GM13976 (cell line): ENCODE results near the gene GSTK1.

ENCODE experiments used
- DNase-seq: peaks from one replicate; pipeline ENCODE4 v3.0.0; 2012; ENCODE audit warnings: low spot score
- CTCF ChIP-seq: IDR thresholded peaks from 2 replicates; pipeline ENCODE4 v1.5.1; 2012; ENCODE audit warnings: borderline replicate concordance, mild to moderate bottlenecking; ENCODE audit not compliant: insufficient read depth; ENCODE audit errors: extremely low read depth, missing control alignments, control extremely low read depth
- in situ Hi-C: fragments of 300-500 bp; cut with MboI; formaldehyde crosslinking; loops from one replicate; pipeline ENCODE4 v1.12.0; 2022; ENCODE audit warnings: low sequenced_read_pairs, mixed read lengths, inconsistent platforms; ENCODE audit not compliant: unreplicated experiment

Gene GSTK1

GRCh38 chr7:143221286-143221685, 42.0 kb upstream of the GSTK1 start:
- no peak for TF ChIP-seq CTCF
- DNase-seq = no peak
- in situ Hi-C loops = loop anchor here (25.0 kb wide), 1 partner anchor 584 kb away; no protein-coding TSS in a partner anchor

GRCh38 chr7:143221737-143222136, 41.5 kb upstream of the GSTK1 start, which contains the start of gene TAS2R40:
TSS of gene TAS2R40 (plus strand) at chr7:143222037. CDS start at chr7:143222079, 42 bp downstream.
- no peak for TF ChIP-seq CTCF
- in situ Hi-C loops = loop anchor here (25.0 kb wide), 1 partner anchor 584 kb away; no protein-coding TSS in a partner anchor
- no peak for DNase-seq

- TF ChIP-seq CTCF = no peak
- DNase-seq = no peak
- in situ Hi-C loops = loop anchor here (25.0 kb wide), 1 partner anchor 585 kb away; no protein-coding TSS in a partner anchor
These were observed 40.5 kb upstream of the GSTK1 start for GRCh38 chr7:143222782-143223181.

DNA sequence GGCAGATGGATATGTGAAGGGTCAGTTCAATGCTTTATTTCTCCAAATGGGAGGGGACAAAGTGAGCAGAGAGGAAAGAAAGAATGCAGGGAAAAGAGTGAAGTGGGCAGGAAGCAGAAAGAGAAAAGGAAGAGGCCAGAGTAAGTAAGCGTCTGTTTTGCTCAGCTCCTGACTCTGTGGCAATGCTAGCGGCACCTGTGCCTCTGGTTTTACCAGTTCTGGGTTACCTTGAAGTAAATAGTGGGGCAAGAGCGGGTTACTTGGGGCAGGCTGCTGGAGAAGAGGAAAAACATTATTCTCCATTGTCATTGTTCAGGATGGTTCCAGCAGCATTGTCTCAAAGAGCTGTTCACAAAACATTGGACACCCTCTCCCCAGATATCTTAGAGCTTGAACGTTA, 39.5 kb upstream of the GSTK1 start:
- TF ChIP-seq CTCF = no peak
- no peak for DNase-seq
- in situ Hi-C loops = loop anchor here (25.0 kb wide), 1 partner anchor 586 kb away; no protein-coding TSS in a partner anchor

DNA sequence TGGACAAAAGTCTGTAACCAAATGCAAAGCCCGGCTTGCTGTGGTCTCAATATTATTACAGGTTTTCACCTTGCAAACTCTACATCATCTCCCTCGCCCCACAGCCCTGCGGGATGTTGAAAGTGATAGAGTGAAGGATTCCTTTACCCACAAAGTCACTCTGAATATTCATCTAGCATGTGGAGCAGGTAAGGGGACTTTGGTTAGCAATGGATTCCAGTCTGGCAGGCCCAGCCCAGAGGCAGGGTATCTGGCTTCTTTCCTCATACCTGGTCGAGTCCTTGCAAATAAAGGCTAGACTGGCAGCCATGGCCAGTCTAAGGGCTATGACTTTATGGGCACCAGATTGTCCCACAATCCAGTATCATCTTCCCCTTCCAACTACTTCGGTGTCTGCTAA, 38.2 kb upstream of the GSTK1 start:
- in situ Hi-C loops = loop anchor here (25.0 kb wide), 1 partner anchor 187 kb away; the partner anchor contains the start of gene EPHA1
- no peak for DNase-seq
- no peak for TF ChIP-seq CTCF

- in situ Hi-C loops = loop anchor here (25.0 kb wide), 1 partner anchor 184 kb away; the partner anchor contains the start of gene EPHA1
- DNase-seq = no peak
- no peak for TF ChIP-seq CTCF
These were observed 35.4 kb upstream of the GSTK1 start for GRCh38 chr7:143227806-143228205.

DNA sequence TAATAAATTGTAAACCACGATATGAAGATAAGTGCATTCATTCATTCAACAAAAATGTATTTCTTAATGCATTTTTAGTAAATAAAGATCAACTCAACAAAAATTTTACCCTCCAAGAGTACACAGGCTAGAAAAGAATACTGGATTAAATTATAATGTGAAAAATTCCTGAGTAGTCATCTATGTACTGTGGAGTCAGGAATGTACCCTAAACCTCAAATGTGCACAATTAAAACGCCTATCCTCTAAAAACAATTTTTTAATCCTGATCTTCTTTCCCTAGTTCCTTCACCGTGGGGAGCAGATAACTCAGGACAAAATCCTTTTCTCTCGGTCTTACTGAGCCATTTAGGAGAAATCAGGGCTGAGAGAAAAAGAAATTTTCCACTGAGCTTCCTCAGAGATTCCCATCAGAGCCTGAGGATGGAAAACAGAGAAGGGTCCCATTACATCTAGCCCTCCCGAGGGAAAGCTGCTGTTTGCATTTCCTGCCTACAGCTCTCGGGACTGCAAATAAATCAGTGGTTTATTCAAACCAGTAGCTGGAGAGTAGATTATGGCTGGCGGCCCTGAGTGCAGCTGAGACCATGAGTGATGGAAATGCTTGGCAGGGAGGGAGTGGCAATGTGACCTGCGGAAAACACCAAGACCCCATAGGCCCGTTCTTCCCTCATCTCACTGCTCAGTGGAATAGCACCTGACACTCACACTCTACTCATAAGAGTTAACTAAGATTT, 34.0 kb upstream of the GSTK1 start:
- in situ Hi-C loops = loop anchor here (25.0 kb wide), 1 partner anchor 183 kb away; the partner anchor contains the start of gene EPHA1
- DNase-seq = no peak
- no peak for TF ChIP-seq CTCF
